Measurements from ENCODE around the gene SP9.

The SP9 gene

GRCh38 chr2:174365571-174365970 is 30.8 kb downstream of the SP9 start:
- H3K27me3 ChIP-seq (ENCODE audit: insufficient read depth, low read length, poor library complexity): no peaks in the 10 kb centered on the region
- no peaks in the 10 kb centered on the region for H3K79me2 ChIP-seq (ENCODE audit: control insufficient read depth, insufficient read depth, low read length)
- H3K4me1 ChIP-seq (ENCODE audit: control insufficient read depth, low read depth, low read length): no peaks in the 10 kb centered on the region
- H3K56ac ChIP-seq (ENCODE audit: low read length): no peak overlapping the region
- no CpG with 5 or more reads among the region's 2 CpGs for WGBS (ENCODE audit: extremely low coverage, insufficient coverage, low lambda C conversion rate)
- no peak overlapping the region for H3K23ac ChIP-seq (ENCODE audit: low read length)
- H3K4ac ChIP-seq (ENCODE audit: low read depth, low read length): no peak overlapping the region
- no peak overlapping the region for H2BK15ac ChIP-seq (replicated peaks; ENCODE audit: low read depth)
- H3K4me2 ChIP-seq (ENCODE audit: low read length): no peak overlapping the region
- no peak overlapping the region for H3K4me3 ChIP-seq (ENCODE audit: low read length)
- H4K8ac ChIP-seq (ENCODE audit: low read depth, low read length): no peak overlapping the region
- no peaks in the 10 kb centered on the region for H3K36me3 ChIP-seq (ENCODE audit: control insufficient read depth, insufficient read depth, low read length)
- no peak overlapping the region for H2BK5ac ChIP-seq (ENCODE audit: low read length)
- no peak overlapping the region for H4K5ac ChIP-seq (ENCODE audit: low read length)
- H2AK5ac ChIP-seq (ENCODE audit: low read length): no peak overlapping the region
- no peak overlapping the region for H3K18ac ChIP-seq (ENCODE audit: low read length)
- no peak overlapping the region for H3K27ac ChIP-seq (ENCODE audit: low read depth, low read length)
- H3K9ac ChIP-seq (ENCODE audit: low read length): no peak overlapping the region
- DNase-seq: no peak
- no peaks in the 10 kb centered on the region for H3K79me1 ChIP-seq (ENCODE audit: low read length)
- H2BK120ac ChIP-seq (ENCODE audit: low read depth, low read length): no peak overlapping the region

GRCh38 chr2:174368691-174369090 is 33.9 kb downstream of the SP9 start:
- WGBS (ENCODE audit: extremely low coverage, insufficient coverage, low lambda C conversion rate): no CpG with 5 or more reads among the region's 1 CpG
- Histone ChIP-seq H3K4me3 (ENCODE audit: low read length) (no peak overlapping the region), H2BK5ac (ENCODE audit: low read length) (no peak overlapping the region), H3K4ac (ENCODE audit: low read depth, low read length) (no peak overlapping the region), H2BK120ac (ENCODE audit: low read depth, low read length) (no peak overlapping the region), H3K18ac (ENCODE audit: low read length) (no peak overlapping the region), H3K9ac (ENCODE audit: low read length) (no peak overlapping the region), H3K23ac (ENCODE audit: low read length) (no peak overlapping the region), H3K56ac (ENCODE audit: low read length) (no peak overlapping the region), H3K79me1 (ENCODE audit: low read length) (no peaks in the 10 kb centered on the region), H3K27me3 (ENCODE audit: insufficient read depth, low read length, poor library complexity) (no peaks in the 10 kb centered on the region), H4K5ac (ENCODE audit: low read length) (no peak overlapping the region), H2AK5ac (ENCODE audit: low read length) (no peak overlapping the region), H3K79me2 (ENCODE audit: control insufficient read depth, insufficient read depth, low read length) (no peaks in the 10 kb centered on the region), H4K8ac (ENCODE audit: low read depth, low read length) (no peak overlapping the region), H3K27ac (ENCODE audit: low read depth, low read length) (no peak overlapping the region), H3K36me3 (ENCODE audit: control insufficient read depth, insufficient read depth, low read length) (no peaks in the 10 kb centered on the region), H2BK15ac (replicated peaks; ENCODE audit: low read depth) (no peak overlapping the region), H3K4me1 (ENCODE audit: control insufficient read depth, low read depth, low read length) (no peaks in the 10 kb centered on the region), H3K4me2 (ENCODE audit: low read length) (no peak overlapping the region)
- no peak for DNase-seq

- no peaks in the 10 kb centered on the region for H3K36me3 ChIP-seq (ENCODE audit: control insufficient read depth, insufficient read depth, low read length)
- DNase-seq: no peak
- no peak overlapping the region for H4K5ac ChIP-seq (ENCODE audit: low read length)
- no peak overlapping the region for H3K4me3 ChIP-seq (ENCODE audit: low read length)
- H2BK5ac ChIP-seq (ENCODE audit: low read length): no peak overlapping the region
- no peak overlapping the region for H2AK5ac ChIP-seq (ENCODE audit: low read length)
- no peaks in the 10 kb centered on the region for H3K4me1 ChIP-seq (ENCODE audit: control insufficient read depth, low read depth, low read length)
- H3K4me2 ChIP-seq (ENCODE audit: low read length): no peak overlapping the region
- H3K79me2 ChIP-seq (ENCODE audit: control insufficient read depth, insufficient read depth, low read length): no peaks in the 10 kb centered on the region
- H3K27ac ChIP-seq (ENCODE audit: low read depth, low read length): no peak overlapping the region
- H3K27me3 ChIP-seq (ENCODE audit: insufficient read depth, low read length, poor library complexity): no peaks in the 10 kb centered on the region
- no peak overlapping the region for H3K4ac ChIP-seq (ENCODE audit: low read depth, low read length)
- H3K18ac ChIP-seq (ENCODE audit: low read length): no peak overlapping the region
- no peaks in the 10 kb centered on the region for H3K79me1 ChIP-seq (ENCODE audit: low read length)
- H4K8ac ChIP-seq (ENCODE audit: low read depth, low read length): no peak overlapping the region
- WGBS (ENCODE audit: extremely low coverage, insufficient coverage, low lambda C conversion rate): no CpG with 5 or more reads among the region's 2 CpGs
- H2BK120ac ChIP-seq (ENCODE audit: low read depth, low read length): no peak overlapping the region
- H3K9ac ChIP-seq (ENCODE audit: low read length): no peak overlapping the region
- H2BK15ac ChIP-seq (replicated peaks; ENCODE audit: low read depth): no peak overlapping the region
- H3K56ac ChIP-seq (ENCODE audit: low read length): no peak overlapping the region
- no peak overlapping the region for H3K23ac ChIP-seq (ENCODE audit: low read length)
These were observed 42.2 kb downstream of the SP9 start for GRCh38 chr2:174376967-174377366.

- Histone ChIP-seq H4K8ac (ENCODE audit: low read depth, low read length) (no peak overlapping the region), H3K9ac (ENCODE audit: low read length) (no peak overlapping the region), H3K79me1 (ENCODE audit: low read length) (no peaks in the 10 kb centered on the region), H3K4me3 (ENCODE audit: low read length) (no peak overlapping the region), H3K27ac (ENCODE audit: low read depth, low read length) (no peak overlapping the region), H3K79me2 (ENCODE audit: control insufficient read depth, insufficient read depth, low read length) (no peaks in the 10 kb centered on the region), H3K36me3 (ENCODE audit: control insufficient read depth, insufficient read depth, low read length) (peaks cover 2% of the 10 kb centered on the region), H3K23ac (ENCODE audit: low read length) (no peak overlapping the region), H4K5ac (ENCODE audit: low read length) (no peak overlapping the region), H3K4ac (ENCODE audit: low read depth, low read length) (no peak overlapping the region), H3K18ac (ENCODE audit: low read length) (no peak overlapping the region), H3K4me1 (ENCODE audit: control insufficient read depth, low read depth, low read length) (no peaks in the 10 kb centered on the region), H2AK5ac (ENCODE audit: low read length) (no peak overlapping the region), H3K56ac (ENCODE audit: low read length) (no peak overlapping the region), H2BK120ac (ENCODE audit: low read depth, low read length) (no peak overlapping the region), H2BK5ac (ENCODE audit: low read length) (no peak overlapping the region), H3K4me2 (ENCODE audit: low read length) (no peak overlapping the region), H2BK15ac (replicated peaks; ENCODE audit: low read depth) (no peak overlapping the region), H3K27me3 (ENCODE audit: insufficient read depth, low read length, poor library complexity) (no peaks in the 10 kb centered on the region)
- no CpG with 5 or more reads among the region's 1 CpG for WGBS (ENCODE audit: extremely low coverage, insufficient coverage, low lambda C conversion rate)
- DNase-seq: no peak
These were observed 49.0 kb downstream of the SP9 start for GRCh38 chr2:174383796-174384195.

- Histone ChIP-seq H3K36me3 (ENCODE audit: control insufficient read depth, insufficient read depth, low read length) (peaks cover 2% of the 10 kb centered on the region), H3K79me2 (ENCODE audit: control insufficient read depth, insufficient read depth, low read length) (no peaks in the 10 kb centered on the region), H3K18ac (ENCODE audit: low read length) (no peak overlapping the region), H3K27me3 (ENCODE audit: insufficient read depth, low read length, poor library complexity) (no peaks in the 10 kb centered on the region), H3K27ac (ENCODE audit: low read depth, low read length) (no peak overlapping the region), H3K4me3 (ENCODE audit: low read length) (no peak overlapping the region), H2BK120ac (ENCODE audit: low read depth, low read length) (no peak overlapping the region), H2AK5ac (ENCODE audit: low read length) (no peak overlapping the region), H2BK15ac (replicated peaks; ENCODE audit: low read depth) (no peak overlapping the region), H2BK5ac (ENCODE audit: low read length) (no peak overlapping the region), H3K4ac (ENCODE audit: low read depth, low read length) (no peak overlapping the region), H3K4me1 (ENCODE audit: control insufficient read depth, low read depth, low read length) (no peaks in the 10 kb centered on the region), H4K5ac (ENCODE audit: low read length) (no peak overlapping the region), H3K4me2 (ENCODE audit: low read length) (no peak overlapping the region), H3K9ac (ENCODE audit: low read length) (no peak overlapping the region), H3K23ac (ENCODE audit: low read length) (no peak overlapping the region), H3K79me1 (ENCODE audit: low read length) (no peaks in the 10 kb centered on the region), H4K8ac (ENCODE audit: low read depth, low read length) (no peak overlapping the region), H3K56ac (ENCODE audit: low read length) (no peak overlapping the region)
- no CpG with 5 or more reads among the region's 3 CpGs for WGBS (ENCODE audit: extremely low coverage, insufficient coverage, low lambda C conversion rate)
- no peak for DNase-seq
These were observed 50.4 kb downstream of the SP9 start for GRCh38 chr2:174385201-174385600.
